Measurements from ENCODE around the gene MARCHF11. TPM values are rescaled to one million over a fixed set of nuclear protein-coding genes. Genes with fewer than 3 reads are reported as not detected.

Gene MARCHF11
- total and polyA plus RNA-seq, 2 experiments from 2014 or later: 5.1 to 6.4 TPM

- no peak for TF ChIP-seq CTCF (IDR thresholded peaks at IDR 0.05; ENCODE audit: low read depth, low read length)
- no peaks in the 10 kb centered on the region for H3K36me3 ChIP-seq
Measured at GRCh38 chr5:16043349-16043965, 136.1 kb downstream of the MARCHF11 start.

GRCh38 chr5:16037121-16037845 lies 142.3 kb downstream of the MARCHF11 start:
- H3K4me3 ChIP-seq: no peak overlapping the region
- TF ChIP-seq CTCF (IDR thresholded peaks at IDR 0.05; ENCODE audit: low read depth, low read length): no peak
- H3K4me1 ChIP-seq (ENCODE audit: low read depth): no peaks in the 10 kb centered on the region
- H3K27ac ChIP-seq: no peak overlapping the region
- DNase-seq (ENCODE audit: low read depth in 1 of 2, low spot score in 1 of 2): no peak
- no peaks in the 10 kb centered on the region for H3K9me3 ChIP-seq (ENCODE audit: low read depth)
- no peaks in the 10 kb centered on the region for H3K27me3 ChIP-seq
- no peaks in the 10 kb centered on the region for H3K36me3 ChIP-seq

More at GRCh38 chr5:16043349-16043965, 136.1 kb downstream of the MARCHF11 start:
- no peak overlapping the region for H3K27ac ChIP-seq
- DNase-seq (ENCODE audit: low read depth in 1 of 2, low spot score in 1 of 2): no peak
- no peak overlapping the region for H3K4me3 ChIP-seq
- no peaks in the 10 kb centered on the region for H3K4me1 ChIP-seq (ENCODE audit: low read depth)
- H3K9me3 ChIP-seq (ENCODE audit: low read depth): no peaks in the 10 kb centered on the region
- no peaks in the 10 kb centered on the region for H3K27me3 ChIP-seq

GRCh38 chr5:16034319-16035001 lies 145.1 kb downstream of the MARCHF11 start:
- no peaks in the 10 kb centered on the region for H3K36me3 ChIP-seq
- no peaks in the 10 kb centered on the region for H3K27me3 ChIP-seq
- no peak overlapping the region for H3K27ac ChIP-seq
- H3K4me1 ChIP-seq (ENCODE audit: low read depth): no peaks in the 10 kb centered on the region
- TF ChIP-seq CTCF (IDR thresholded peaks at IDR 0.05; ENCODE audit: low read depth, low read length): no peak
- H3K9me3 ChIP-seq (ENCODE audit: low read depth): no peaks in the 10 kb centered on the region
- H3K4me3 ChIP-seq: no peak overlapping the region
- no peak for DNase-seq (ENCODE audit: low read depth in 1 of 2, low spot score in 1 of 2)

GRCh38 chr5:16033187-16033925 lies 146.2 kb downstream of the MARCHF11 start:
- H3K36me3 ChIP-seq: no peaks in the 10 kb centered on the region
- DNase-seq (ENCODE audit: low read depth in 1 of 2, low spot score in 1 of 2): no peak
- H3K4me1 ChIP-seq (ENCODE audit: low read depth): no peaks in the 10 kb centered on the region
- no peak overlapping the region for H3K4me3 ChIP-seq
- no peaks in the 10 kb centered on the region for H3K27me3 ChIP-seq
- H3K27ac ChIP-seq: no peak overlapping the region
- H3K9me3 ChIP-seq (ENCODE audit: low read depth): no peaks in the 10 kb centered on the region
- TF ChIP-seq CTCF (IDR thresholded peaks at IDR 0.05; ENCODE audit: low read depth, low read length): no peak

- no peaks in the 10 kb centered on the region for H3K36me3 ChIP-seq
- no peak for TF ChIP-seq CTCF (IDR thresholded peaks at IDR 0.05; ENCODE audit: low read depth, low read length)
- no peak overlapping the region for H3K4me3 ChIP-seq
- no peaks in the 10 kb centered on the region for H3K9me3 ChIP-seq (ENCODE audit: low read depth)
- no peak for DNase-seq (ENCODE audit: low read depth in 1 of 2, low spot score in 1 of 2)
- H3K27ac ChIP-seq: no peak overlapping the region
- H3K4me1 ChIP-seq (ENCODE audit: low read depth): no peaks in the 10 kb centered on the region
- H3K27me3 ChIP-seq: no peaks in the 10 kb centered on the region
Measured at GRCh38 chr5:16028708-16029107, 150.9 kb downstream of the MARCHF11 start.

Data from cardiac muscle cell (in vitro differentiated cells and primary cell).